GM12878 (cell line): Measurements from ENCODE around the gene KLRG1.

ENCODE experiments used
- FOS ChIP-seq: IDR thresholded peaks from 3 replicates; pipeline ENCODE4 v1.6.1; 2011; ENCODE audit warnings: borderline replicate concordance; ENCODE audit not compliant: insufficient read length; ENCODE audit errors: extremely low read depth
- NR2C2 ChIP-seq: IDR thresholded peaks from 2 replicates; pipeline ENCODE4 v1.6.1; 2011; ENCODE audit warnings: borderline replicate concordance, low read depth; ENCODE audit not compliant: control insufficient read depth, insufficient read length
- SMC3 ChIP-seq: IDR thresholded peaks from 2 replicates; pipeline ENCODE4 v1.6.1; 2011; ENCODE audit warnings: low read length, improper control_type of control experiment, borderline replicate concordance
- TF ChIP-seq, protein P1 (sequence below), 3 experiments: IDR thresholded peaks in 2 of 3; conservative IDR thresholded peaks in 1 of 3; 2 replicates each; pipeline ENCODE4 v1.5.1; 2011; ENCODE audit warnings: low read depth in 3 of 3, low read length in 3 of 3, mild to moderate bottlenecking in 3 of 3, control low read depth in 2 of 3, moderate library complexity in 2 of 3, inconsistent platforms in 1 of 3, mixed read lengths in 1 of 3; ENCODE audit not compliant: control insufficient read depth in 2 of 3, insufficient read depth in 1 of 3; ENCODE audit errors: extremely low read depth in 1 of 3
- TF ChIP-seq, protein P2 (sequence below): IDR thresholded peaks from 2 replicates; pipeline ENCODE4 v1.6.1; 2012; ENCODE audit warnings: low read length, inconsistent platforms

DNA sequence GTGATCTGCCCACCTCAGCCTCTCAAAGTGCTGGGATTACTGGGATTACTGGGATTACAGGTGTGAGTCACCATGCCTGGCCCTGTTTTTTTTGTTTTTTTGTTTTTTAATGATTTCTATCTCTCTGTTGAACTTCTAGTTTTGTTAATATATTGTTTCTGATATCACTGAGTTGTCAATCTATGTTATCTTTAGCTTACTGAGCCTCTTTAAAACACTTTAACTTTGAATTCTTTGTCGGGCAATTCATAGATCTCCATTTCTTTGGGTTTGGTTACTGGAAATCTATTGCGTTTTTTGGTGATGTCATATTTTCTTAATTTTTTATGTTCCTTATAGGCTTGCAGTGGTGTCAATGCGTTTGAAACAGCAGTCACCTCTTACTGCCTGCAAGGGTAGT lies 9.2 kb upstream of the KLRG1 start:
- TF ChIP-seq, protein P1, sequence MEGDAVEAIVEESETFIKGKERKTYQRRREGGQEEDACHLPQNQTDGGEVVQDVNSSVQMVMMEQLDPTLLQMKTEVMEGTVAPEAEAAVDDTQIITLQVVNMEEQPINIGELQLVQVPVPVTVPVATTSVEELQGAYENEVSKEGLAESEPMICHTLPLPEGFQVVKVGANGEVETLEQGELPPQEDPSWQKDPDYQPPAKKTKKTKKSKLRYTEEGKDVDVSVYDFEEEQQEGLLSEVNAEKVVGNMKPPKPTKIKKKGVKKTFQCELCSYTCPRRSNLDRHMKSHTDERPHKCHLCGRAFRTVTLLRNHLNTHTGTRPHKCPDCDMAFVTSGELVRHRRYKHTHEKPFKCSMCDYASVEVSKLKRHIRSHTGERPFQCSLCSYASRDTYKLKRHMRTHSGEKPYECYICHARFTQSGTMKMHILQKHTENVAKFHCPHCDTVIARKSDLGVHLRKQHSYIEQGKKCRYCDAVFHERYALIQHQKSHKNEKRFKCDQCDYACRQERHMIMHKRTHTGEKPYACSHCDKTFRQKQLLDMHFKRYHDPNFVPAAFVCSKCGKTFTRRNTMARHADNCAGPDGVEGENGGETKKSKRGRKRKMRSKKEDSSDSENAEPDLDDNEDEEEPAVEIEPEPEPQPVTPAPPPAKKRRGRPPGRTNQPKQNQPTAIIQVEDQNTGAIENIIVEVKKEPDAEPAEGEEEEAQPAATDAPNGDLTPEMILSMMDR (IDR thresholded peaks at IDR 0.05 in 2 of 3, conservative IDR thresholded peaks at IDR 0.05 in 1 of 3; ENCODE audit: control insufficient read depth in 2 of 3, extremely low read depth in 1 of 3, insufficient read depth in 1 of 3, low read depth in 3 of 3, low read length in 3 of 3), result no peak
- TF ChIP-seq FOS (no peak), NR2C2 (no peak), SMC3 (no peak)
- TF ChIP-seq, protein P2, sequence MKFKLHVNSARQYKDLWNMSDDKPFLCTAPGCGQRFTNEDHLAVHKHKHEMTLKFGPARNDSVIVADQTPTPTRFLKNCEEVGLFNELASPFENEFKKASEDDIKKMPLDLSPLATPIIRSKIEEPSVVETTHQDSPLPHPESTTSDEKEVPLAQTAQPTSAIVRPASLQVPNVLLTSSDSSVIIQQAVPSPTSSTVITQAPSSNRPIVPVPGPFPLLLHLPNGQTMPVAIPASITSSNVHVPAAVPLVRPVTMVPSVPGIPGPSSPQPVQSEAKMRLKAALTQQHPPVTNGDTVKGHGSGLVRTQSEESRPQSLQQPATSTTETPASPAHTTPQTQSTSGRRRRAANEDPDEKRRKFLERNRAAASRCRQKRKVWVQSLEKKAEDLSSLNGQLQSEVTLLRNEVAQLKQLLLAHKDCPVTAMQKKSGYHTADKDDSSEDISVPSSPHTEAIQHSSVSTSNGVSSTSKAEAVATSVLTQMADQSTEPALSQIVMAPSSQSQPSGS, result no peak
